HCT116 (cell line): ENCODE measurements around the gene ZNF135. TPM values are rescaled to one million over a fixed set of nuclear protein-coding genes. Genes with fewer than 3 reads are reported as not detected.

Source experiments
- ATAC-seq: fragments of 200-7000 bp; cut with Tn5 transposase; 2 replicates; pipeline ENCODE4 v1.9.1; 2020; ENCODE audit warnings: mild to moderate bottlenecking, moderate library complexity
- BruUV-seq: library from RNA; stranded (reverse); fragments of 400-500 nt; replicated peaks from 2 replicates; lab custom pipeline; 2021; lab: Mats Ljungman, UMichigan
- CTCF ChIA-PET: fragments of 300-600 bp; sonication (Branson Sonifier 250); formaldehyde crosslinking; loops from one replicate; lab custom pipeline; 2021; ENCODE audit warnings: antibody characterized with exemption; lab: Charles Lee
- POLR2A ChIA-PET: fragments of 300-600, 350-600 bp; sonication (Branson Sonifier 250); formaldehyde crosslinking; loops from one replicate; lab custom pipeline; 2021; ENCODE audit warnings: antibody characterized with exemption; lab: Charles Lee
- RAD21 ChIA-PET, 2 experiments: fragments of 300-600 bp; sonication (Branson Sonifier 250); formaldehyde crosslinking; loops; one replicate each; lab custom pipeline; 2023; ENCODE audit warnings: low total read pairs in 2 of 2; ENCODE audit not compliant: uncharacterized antibody in 2 of 2, unreplicated experiment in 2 of 2, low non-redundant PET in 1 of 2; lab: Charles Lee
- DNase-seq: peaks from one replicate; pipeline ENCODE4 v3.0.0-alpha.2; 2010; ENCODE audit warnings: low read depth, low spot score
- H2AFZ ChIP-seq: fragments of 200-600 bp; shearing (Covaris generic), sonication (generic); 2 replicates; pipeline ENCODE4 v1.6.1; 2017; ENCODE audit warnings: low read depth, mixed run types, mixed read lengths, antibody characterized with exemption, low read length; ENCODE audit not compliant: poor library complexity, severe bottlenecking
- H3K27ac ChIP-seq: 2 replicates; pipeline ENCODE4 v1.5.1; 2012; ENCODE audit warnings: low read depth, low read length
- H3K27me3 ChIP-seq: fragments of 200-600 bp; sonication (generic); 2 replicates; pipeline ENCODE4 v1.6.1; 2016; ENCODE audit warnings: mixed run types, low read length, mixed read lengths; ENCODE audit not compliant: insufficient read depth
- H3K36me3 ChIP-seq, 2 experiments: fragments of 200-500 bp in 1 of 2; fragments of 200-600 bp in 1 of 2; sonication (Bioruptor generic) in 1 of 2; sonication (generic) in 1 of 2; 2 replicates each; pipeline versions ENCODE4 v1.5.1 to v1.6.1; 2014 to 2016; ENCODE audit warnings: low read length in 2 of 2, inconsistent platforms in 1 of 2, mixed read lengths in 1 of 2, mixed run types in 1 of 2; ENCODE audit not compliant: insufficient read depth in 2 of 2, control insufficient read depth in 1 of 2
- H3K4me1 ChIP-seq, 2 experiments: fragments of 200-600 bp in 1 of 2; sonication (generic) in 1 of 2; 2 replicates each; pipeline versions ENCODE4 v1.5.1 to v1.6.1; 2012 to 2017; ENCODE audit warnings: low read length in 2 of 2, inconsistent platforms in 1 of 2, mild to moderate bottlenecking in 1 of 2, mixed read lengths in 1 of 2, mixed run types in 1 of 2, moderate library complexity in 1 of 2; ENCODE audit not compliant: insufficient read depth in 2 of 2, control insufficient read depth in 1 of 2
- H3K4me2 ChIP-seq: fragments of 200-600 bp; sonication (generic); 2 replicates; pipeline ENCODE4 v1.6.1; 2017; ENCODE audit warnings: mixed run types, low read length, mixed read lengths
- H3K4me3 ChIP-seq, 2 experiments: fragments of 200-600 bp in 1 of 2; sonication (generic) in 1 of 2; replicated peaks in 1 of 2; 2 replicates each; pipeline ENCODE4 v1.5.1; 2011 to 2016; ENCODE audit warnings: low read length in 2 of 2, control low read depth in 1 of 2, low read depth in 1 of 2, mild to moderate bottlenecking in 1 of 2, mixed read lengths in 1 of 2, mixed run types in 1 of 2
- H3K79me2 ChIP-seq: fragments of 200-600 bp; sonication (generic); 2 replicates; pipeline ENCODE4 v1.6.1; 2017; ENCODE audit warnings: mild to moderate bottlenecking, mixed run types, low read length, moderate library complexity, mixed read lengths; ENCODE audit not compliant: insufficient read depth
- H3K9ac ChIP-seq: fragments of 200-600 bp; sonication (generic); 2 replicates; pipeline ENCODE4 v1.6.1; 2016; ENCODE audit warnings: low read length, mixed read lengths
- H3K9me2 ChIP-seq: fragments of 200-600 bp; sonication (generic), shearing (Covaris generic); 2 replicates; pipeline ENCODE4 v1.6.1; 2017; ENCODE audit warnings: mixed run types, mild to moderate bottlenecking, moderate library complexity; ENCODE audit not compliant: insufficient read depth
- H3K9me3 ChIP-seq, 2 experiments: fragments of 200-500 bp in 1 of 2; fragments of 200-600 bp in 1 of 2; sonication (Bioruptor generic) in 1 of 2; sonication (generic) in 1 of 2; 2 replicates each; pipeline ENCODE4 v1.6.1; 2014 to 2017; ENCODE audit warnings: low read length in 2 of 2, mixed read lengths in 2 of 2, inconsistent platforms in 1 of 2, low read depth in 1 of 2, mild to moderate bottlenecking in 1 of 2, mixed run types in 1 of 2, moderate library complexity in 1 of 2; ENCODE audit not compliant: control insufficient read depth in 1 of 2, insufficient read depth in 1 of 2
- H4K20me1 ChIP-seq: fragments of 200-600 bp; sonication (generic), shearing (Covaris generic); 2 replicates; pipeline ENCODE4 v1.6.1; 2017; ENCODE audit warnings: mixed run types, mild to moderate bottlenecking, moderate library complexity; ENCODE audit not compliant: insufficient read depth
- ATF3 ChIP-seq: IDR thresholded peaks from 2 replicates; pipeline ENCODE4 v1.6.1; 2012
- CBX3 ChIP-seq: IDR thresholded peaks from 2 replicates; pipeline ENCODE4 v1.6.1; 2012; ENCODE audit warnings: low read depth
- CEBPB ChIP-seq: IDR thresholded peaks from 2 replicates; pipeline ENCODE4 v1.6.1; 2012; ENCODE audit warnings: low read depth
- EGR1 ChIP-seq: IDR thresholded peaks from 2 replicates; pipeline ENCODE4 v1.6.1; 2012; ENCODE audit warnings: low read depth
- EZH2phosphoT487 ChIP-seq: fragments of 200-600 bp; IDR thresholded peaks from 2 replicates; pipeline ENCODE4 v1.6.1; 2018; ENCODE audit warnings: antibody characterized with exemption, borderline replicate concordance
- FOSL1 ChIP-seq: IDR thresholded peaks from 2 replicates; pipeline ENCODE4 v1.6.1; 2012; ENCODE audit warnings: low read depth
- JUND ChIP-seq: IDR thresholded peaks from 2 replicates; pipeline ENCODE4 v1.6.1; 2012
- MAX ChIP-seq: IDR thresholded peaks from 2 replicates; pipeline ENCODE4 v1.6.1; 2012
- POLR2AphosphoS5 ChIP-seq: IDR thresholded peaks from 2 replicates; pipeline ENCODE4 v1.6.1; 2011; ENCODE audit warnings: mild to moderate bottlenecking, low read depth, low read length, moderate library complexity
- REST ChIP-seq: IDR thresholded peaks from 2 replicates; pipeline ENCODE4 v1.6.1; 2012; ENCODE audit warnings: low read depth
- SIN3A ChIP-seq: IDR thresholded peaks from 2 replicates; pipeline ENCODE4 v1.6.1; 2012; ENCODE audit warnings: low read depth
- SP1 ChIP-seq: IDR thresholded peaks from 2 replicates; pipeline ENCODE4 v1.6.1; 2012; ENCODE audit warnings: low read depth
- YY1 ChIP-seq: IDR thresholded peaks from 2 replicates; pipeline ENCODE4 v1.6.1; 2011; ENCODE audit warnings: low read length, low read depth, moderate library complexity, mild to moderate bottlenecking; ENCODE audit not compliant: insufficient replicate concordance; ENCODE audit errors: extremely low read depth
- ZBTB33 ChIP-seq: IDR thresholded peaks from 2 replicates; pipeline ENCODE4 v1.6.1; 2011; ENCODE audit warnings: mild to moderate bottlenecking, low read length, moderate library complexity; ENCODE audit not compliant: insufficient replicate concordance; ENCODE audit errors: extremely low read depth
- intact Hi-C: fragments of 100-400 bp; cut with micrococcal nuclease; formaldehyde crosslinking; loops from 2 replicates; pipeline ENCODE4 v1.10.0; 2022
- total RNA-seq: library from RNA; stranded (reverse); gene quantifications from one replicate; pipeline ENCODE4 v1.2.1, GENCODE V29; 2021; ENCODE audit not compliant: unreplicated experiment

The ZNF135 gene
- total RNA-seq, 1 experiment from 2014 or later: not detected

GRCh38 chr19:58085348-58085875 lies 26.3 kb downstream of the ZNF135 start:
- H3K4me2 ChIP-seq: no peak overlapping the region
- DNase-seq (no peak), ATAC-seq (no peak)
- H3K79me2 ChIP-seq: no peaks in the 10 kb centered on the region
- H3K9me3 ChIP-seq: peaks cover 9 to 16% of the 10 kb centered on the region in 2 experiments; a peak in 2 of 4 replicates
- no peaks in the 10 kb centered on the region for H3K4me1 ChIP-seq
- H3K9me2 ChIP-seq: no peaks in the 10 kb centered on the region
- H3K36me3 ChIP-seq: no peaks in the 10 kb centered on the region
- intact Hi-C loops: no loop called here
- no TSS peak for BruUV-seq
- TF ChIP-seq ATF3 (no peak), FOSL1 (no peak), EZH2phosphoT487 (no peak), POLR2AphosphoS5 (no peak), ZBTB33 (no peak), CBX3 (no peak), CEBPB (no peak), JUND (no peak), MAX (no peak), SIN3A (no peak), YY1 (no peak), SP1 (no peak), REST (no peak), EGR1 (no peak)
- no peak overlapping the region for H3K4me3 ChIP-seq
- no peaks in the 10 kb centered on the region for H4K20me1 ChIP-seq
- ChIA-PET RAD21 (no interaction called here), POLR2A (no interaction called here), CTCF (no interaction called here)
- H2AFZ ChIP-seq: no peak overlapping the region
- no peaks in the 10 kb centered on the region for H3K27me3 ChIP-seq
- H3K27ac ChIP-seq: no peak overlapping the region
- H3K9ac ChIP-seq: no peak overlapping the region
